ENCODE measurements around the gene UBXN11. TPM values are rescaled to one million over a fixed set of nuclear protein-coding genes. Genes with fewer than 3 reads are reported as not detected.

The UBXN11 gene
- total and polyA plus RNA-seq, 2 of the 13 experiments (the other 11 are each of a cell fraction or from before 2014, with no cell fraction given), result 9.3 to 10.4 TPM

DNA sequence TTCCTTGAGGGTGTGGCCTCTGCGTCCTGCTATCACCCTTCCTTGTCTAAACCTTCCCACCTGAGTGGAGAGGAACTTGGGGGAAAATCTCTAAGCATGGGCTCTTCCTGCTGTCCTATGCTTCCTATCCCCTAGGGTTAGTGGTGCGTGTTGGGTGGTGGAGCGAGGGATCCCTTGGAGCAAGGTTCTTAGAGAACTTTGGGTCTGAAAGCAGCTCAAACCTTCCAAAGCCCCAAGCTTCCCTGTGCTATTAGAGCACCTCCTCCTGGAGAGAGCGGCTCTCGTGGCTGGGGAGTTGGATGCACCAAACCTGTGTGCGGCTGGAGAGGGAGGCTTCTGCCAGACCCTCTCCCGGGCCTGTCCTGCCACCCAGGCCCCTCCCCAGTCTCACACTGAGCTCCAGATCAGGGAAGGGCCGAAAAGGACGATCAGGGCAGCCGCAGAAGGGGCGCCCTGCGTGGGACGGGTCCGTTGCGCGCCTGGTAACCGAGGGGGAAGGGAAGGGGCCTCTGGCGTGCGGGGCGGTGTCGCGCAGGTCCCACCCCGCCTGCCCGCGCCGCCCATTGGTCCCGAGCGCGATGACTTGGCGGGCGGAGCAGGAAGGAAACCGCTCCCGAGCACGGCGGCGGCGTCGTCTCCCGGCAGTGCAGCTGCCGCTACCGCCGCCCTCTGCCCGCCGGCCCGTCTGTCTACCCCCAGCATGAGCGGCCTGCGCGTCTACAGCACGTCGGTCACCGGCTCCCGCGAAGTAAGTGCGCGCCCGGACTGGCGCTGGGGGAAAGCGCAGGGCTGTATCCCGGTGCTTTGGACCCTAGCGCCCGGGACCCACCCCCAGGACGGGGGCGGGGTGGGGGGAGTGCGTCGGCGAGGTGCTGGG is 26.7 kb downstream of the UBXN11 start, which contains the start of gene SH3BGRL3:
Gene SH3BGRL3 (plus strand): TSS at position 631 of the 877 bp plus-strand sequence. CDS start 70 bp downstream, at position 701.
- Histone ChIP-seq H3K36me3 (replicated peaks in 1 of 2; ENCODE audit: control insufficient read depth in 1 of 2, insufficient read depth in 2 of 2, low read length in 2 of 2) (peaks cover 14 to 33% of the 10 kb centered on the region in 2 experiments), H3K4me2 (ENCODE audit: low read depth, low read length) (peak within 1 kb of the TSS; percentile 85), H3K27ac (ENCODE audit: extremely low read length, insufficient read depth, low read length) (peak within 1 kb of the TSS; percentile 51), H4K20me1 (ENCODE audit: insufficient read depth, low read length) (no peaks in the 10 kb centered on the region), H3K79me2 (ENCODE audit: insufficient read depth, low read length) (no peaks in the 10 kb centered on the region), H3K9me3 (ENCODE audit: low read length) (no peaks in the 10 kb centered on the region), H3K4me1 (ENCODE audit: insufficient read depth, low read length) (peaks cover 39% of the 10 kb centered on the region), H2AFZ (ENCODE audit: low read length) (no peak within 1 kb of the TSS), H3K4me3 (replicated peaks in 1 of 3; ENCODE audit: insufficient read depth in 1 of 3, low read depth in 2 of 3, low read length in 3 of 3) (peak within 1 kb of the TSS; percentile 61 to 78 (median 68); a peak in 5 of 6 replicates), H3K9ac (ENCODE audit: insufficient read depth, low read depth, low read length) (peak within 1 kb of the TSS; percentile 69), H3K27me3 (ENCODE audit: control insufficient read depth in 1 of 2, insufficient read depth in 2 of 2, low read length in 2 of 2) (no peaks in the 10 kb centered on the region)
- ChIA-PET POLR2A (interaction anchor here (0.7 to 2.9 kb wide), 8 partner anchors 45 to 152 kb away, joined by 3 to 13 read pairs (median 4); partner anchors contain the start of genes CEP85, CRYBG2 and DHDDS), CTCF (ENCODE audit: low intra/inter-chr PET ratio, low total read pairs) (no interaction called here)
- FAIRE-seq (no peak), ATAC-seq (peak; percentile 90), DNase-seq (ENCODE audit: low spot score) (peak; percentile 55)
- in situ Hi-C loops (cut with HindIII; ENCODE audit: extremely low pct_ligation_motif_present, low pct_unique_long_range_greater_than_20kb) (loop anchor here (5.0 kb wide), 2 partner anchors 43 to 113 kb away; no protein-coding TSS in a partner anchor), intact Hi-C loops (cut with micrococcal nuclease; ENCODE audit: unreplicated experiment) (no loop called here)
- no TSS peak for BruUV-seq (replicated peaks)
- WGBS (ENCODE audit: low lambda C conversion rate), result 56% methylated on average over 5 of the region's 66 CpGs
- TF ChIP-seq ZNF33A (CRISPR knock-in tag; IDR thresholded peaks at IDR 0.05; ENCODE audit: borderline replicate concordance) (no peak), PAX8 (CRISPR knock-in tag; IDR thresholded peaks at IDR 0.05; ENCODE audit: borderline replicate concordance) (peak; percentile 41; the same call in 1 of the 2 replicates), ZNF496 (CRISPR knock-in tag; IDR thresholded peaks at IDR 0.05; ENCODE audit: insufficient replicate concordance) (no peak), ZNF12 (CRISPR knock-in tag; IDR thresholded peaks at IDR 0.05) (0 out of 2 replicates have a peak, but pooled peaks have one; percentile 10), PPARG (CRISPR knock-in tag; conservative IDR thresholded peaks at IDR 0.05) (no peak), HNRNPLL (IDR thresholded peaks at IDR 0.05; ENCODE audit: low read depth, low read length, poor library complexity, severe bottlenecking) (peak; percentile 60), ZNF451 (CRISPR knock-in tag; IDR thresholded peaks at IDR 0.05) (peak; percentile 21; the same call in 1 of the 2 replicates), ZNF333 (CRISPR knock-in tag; IDR thresholded peaks at IDR 0.05; ENCODE audit: borderline replicate concordance) (0 out of 2 replicates have a peak, but pooled peaks have one; percentile 23), POLR2AphosphoS5 (IDR thresholded peaks at IDR 0.05; ENCODE audit: low read depth, low read length) (peak; percentile 37; the same call in 1 of the 2 replicates), LCORL (IDR thresholded peaks at IDR 0.05) (no peak), LCORL (CRISPR knock-in tag; IDR thresholded peaks at IDR 0.05) (peak; percentile 70; the same call in 1 of the 2 replicates), ZMYM4 (CRISPR knock-in tag; IDR thresholded peaks at IDR 0.05) (peak; percentile 35; the same call in 1 of the 2 replicates), SRSF9 (IDR thresholded peaks at IDR 0.05; ENCODE audit: borderline replicate concordance, insufficient read depth, low read depth, low read length, poor library complexity, severe bottlenecking) (no peak), CHCHD3 (CRISPR knock-in tag; IDR thresholded peaks at IDR 0.05) (0 out of 2 replicates have a peak, but pooled peaks have one; percentile 76)
- TF ChIP-seq, protein P1, sequence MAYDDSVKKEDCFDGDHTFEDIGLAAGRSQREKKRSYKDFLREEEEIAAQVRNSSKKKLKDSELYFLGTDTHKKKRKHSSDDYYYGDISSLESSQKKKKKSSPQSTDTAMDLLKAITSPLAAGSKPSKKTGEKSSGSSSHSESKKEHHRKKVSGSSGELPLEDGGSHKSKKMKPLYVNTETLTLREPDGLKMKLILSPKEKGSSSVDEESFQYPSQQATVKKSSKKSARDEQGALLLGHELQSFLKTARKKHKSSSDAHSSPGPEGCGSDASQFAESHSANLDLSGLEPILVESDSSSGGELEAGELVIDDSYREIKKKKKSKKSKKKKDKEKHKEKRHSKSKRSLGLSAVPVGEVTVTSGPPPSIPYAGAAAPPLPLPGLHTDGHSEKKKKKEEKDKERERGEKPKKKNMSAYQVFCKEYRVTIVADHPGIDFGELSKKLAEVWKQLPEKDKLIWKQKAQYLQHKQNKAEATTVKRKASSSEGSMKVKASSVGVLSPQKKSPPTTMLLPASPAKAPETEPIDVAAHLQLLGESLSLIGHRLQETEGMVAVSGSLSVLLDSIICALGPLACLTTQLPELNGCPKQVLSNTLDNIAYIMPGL (CRISPR knock-in tag; IDR thresholded peaks at IDR 0.05; ENCODE audit: borderline replicate concordance in 1 of 2, low read depth in 1 of 2), result peak; percentile 59 to 75; a peak in 3 of 4 replicates
- TF ChIP-seq, protein P2, sequence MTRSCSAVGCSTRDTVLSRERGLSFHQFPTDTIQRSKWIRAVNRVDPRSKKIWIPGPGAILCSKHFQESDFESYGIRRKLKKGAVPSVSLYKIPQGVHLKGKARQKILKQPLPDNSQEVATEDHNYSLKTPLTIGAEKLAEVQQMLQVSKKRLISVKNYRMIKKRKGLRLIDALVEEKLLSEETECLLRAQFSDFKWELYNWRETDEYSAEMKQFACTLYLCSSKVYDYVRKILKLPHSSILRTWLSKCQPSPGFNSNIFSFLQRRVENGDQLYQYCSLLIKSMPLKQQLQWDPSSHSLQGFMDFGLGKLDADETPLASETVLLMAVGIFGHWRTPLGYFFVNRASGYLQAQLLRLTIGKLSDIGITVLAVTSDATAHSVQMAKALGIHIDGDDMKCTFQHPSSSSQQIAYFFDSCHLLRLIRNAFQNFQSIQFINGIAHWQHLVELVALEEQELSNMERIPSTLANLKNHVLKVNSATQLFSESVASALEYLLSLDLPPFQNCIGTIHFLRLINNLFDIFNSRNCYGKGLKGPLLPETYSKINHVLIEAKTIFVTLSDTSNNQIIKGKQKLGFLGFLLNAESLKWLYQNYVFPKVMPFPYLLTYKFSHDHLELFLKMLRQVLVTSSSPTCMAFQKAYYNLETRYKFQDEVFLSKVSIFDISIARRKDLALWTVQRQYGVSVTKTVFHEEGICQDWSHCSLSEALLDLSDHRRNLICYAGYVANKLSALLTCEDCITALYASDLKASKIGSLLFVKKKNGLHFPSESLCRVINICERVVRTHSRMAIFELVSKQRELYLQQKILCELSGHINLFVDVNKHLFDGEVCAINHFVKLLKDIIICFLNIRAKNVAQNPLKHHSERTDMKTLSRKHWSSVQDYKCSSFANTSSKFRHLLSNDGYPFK (CRISPR knock-in tag; IDR thresholded peaks at IDR 0.05; ENCODE audit: borderline replicate concordance), result 0 out of 2 replicates have a peak, but pooled peaks have one; percentile 23
- TF ChIP-seq, protein P3, sequence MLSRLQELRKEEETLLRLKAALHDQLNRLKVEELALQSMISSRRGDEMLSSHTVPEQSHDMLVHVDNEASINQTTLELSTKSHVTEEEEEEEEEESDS (CRISPR knock-in tag; IDR thresholded peaks at IDR 0.05; ENCODE audit: borderline replicate concordance), result 0 out of 2 replicates have a peak, but pooled peaks have one; percentile 68
